Small intestine (tissue), 7 donors: Measurements from ENCODE around the gene CCDC68. TPM values are rescaled to one million over a fixed set of nuclear protein-coding genes. Genes with fewer than 3 reads are reported as not detected.

Experiments used
- DNase-seq, 2 donors: peaks; one replicate each; pipeline versions ENCODE4 v3.0.0 to v3.0.0-alpha.2; 2013
- FAIRE-seq: peaks from 2 replicates; lab custom pipeline; 2012; peaks lifted over from hg19 to GRCh38; lab: Jason Lieb, UNC
- H3K27ac ChIP-seq, 3 donors: one replicate each; pipeline ENCODE4 v1.5.1; 2013; ENCODE audit warnings: low read length in 2 of 3, mild to moderate bottlenecking in 2 of 3, control low read depth in 1 of 3, inconsistent platforms in 1 of 3, low read depth in 1 of 3, moderate library complexity in 1 of 3
- H3K27me3 ChIP-seq, 3 donors: one replicate each; pipeline ENCODE4 v1.6.1; 2013; ENCODE audit warnings: low read length in 3 of 3, inconsistent platforms in 1 of 3; ENCODE audit not compliant: control insufficient read depth in 3 of 3, insufficient read depth in 3 of 3
- H3K36me3 ChIP-seq, 3 donors: one replicate each; pipeline ENCODE4 v1.6.1; 2013; ENCODE audit warnings: low read length in 3 of 3, inconsistent platforms in 1 of 3, low read depth in 1 of 3, mild to moderate bottlenecking in 1 of 3, moderate library complexity in 1 of 3; ENCODE audit not compliant: control insufficient read depth in 3 of 3, insufficient read depth in 2 of 3
- H3K4me1 ChIP-seq, 3 donors: one replicate each; pipeline ENCODE4 v1.6.1; 2013; ENCODE audit warnings: low read length in 2 of 3, inconsistent platforms in 1 of 3, low read depth in 1 of 3, mild to moderate bottlenecking in 1 of 3, moderate library complexity in 1 of 3; ENCODE audit not compliant: control insufficient read depth in 3 of 3, insufficient read depth in 2 of 3
- H3K4me3 ChIP-seq, 3 donors: one replicate each; pipeline ENCODE4 v1.5.1; 2013; ENCODE audit warnings: low read length in 3 of 3, control low read depth in 1 of 3, inconsistent platforms in 1 of 3, low read depth in 1 of 3, mild to moderate bottlenecking in 1 of 3, moderate library complexity in 1 of 3
- H3K9me3 ChIP-seq, 2 donors: one replicate each; pipeline ENCODE4 v1.6.1; 2013; ENCODE audit warnings: low read depth in 1 of 2, low read length in 1 of 2; ENCODE audit not compliant: control insufficient read depth in 2 of 2, insufficient read depth in 1 of 2
- WGBS, 3 donors: extraction: QIAGEN DNeasy Blood & Tissue Kit; methylation state at CpG; one replicate each; pipeline ENCODE4 v1.1.7; 2013; 5-methylcytosine and 5-hydroxymethylcytosine counted together
- polyA plus RNA-seq, 4 donors: library from polyadenylated mRNA; stranded (reverse) in 3 of 4; unstranded in 1 of 4; fragments of 200-250 nt in 3 of 4; fragments of 120-200 nt in 1 of 4; gene quantifications; one replicate each; pipeline versions ENCODE4 v1.2.1 to v1.2.3, GENCODE V29; 2013
- donor health status: healthy with polysubstance abuse.
- donor health status: control.
- donor health status: control.
- donor health status: Bipolar disorder and iron deficiency.
- donor health status: healthy.

CCDC68 gene
- polyA plus RNA-seq, 4 donors = 11.2 to 40.2 (median 31.6) TPM

GRCh38 chr18:54878159-54878622 lies 81.1 kb downstream of the CCDC68 start:
- H3K9me3 ChIP-seq = no peaks in the 10 kb centered on the region
- no peak overlapping the region for H3K27ac ChIP-seq
- 74 to 83% (median 80%) methylated on average over 2 of the region's 2 CpGs for WGBS, 3 donors
- no peaks in the 10 kb centered on the region for H3K27me3 ChIP-seq
- no peak for DNase-seq
- H3K36me3 ChIP-seq = no peaks in the 10 kb centered on the region
- peaks cover 0 to 27% (median under 1%) of the 10 kb centered on the region in 3 donors for H3K4me1 ChIP-seq
- no peak overlapping the region for H3K4me3 ChIP-seq
- FAIRE-seq = no peak

- FAIRE-seq (no peak), DNase-seq (no peak)
- H3K36me3 ChIP-seq = no peaks in the 10 kb centered on the region
- WGBS, 3 donors = 92 to 100% (median 92%) methylated on average over 1 of the region's 1 CpG
- no peaks in the 10 kb centered on the region for H3K9me3 ChIP-seq
- no peak overlapping the region for H3K4me3 ChIP-seq
- H3K4me1 ChIP-seq = peaks cover 0 to 30% (median 2%) of the 10 kb centered on the region in 3 donors
- no peak overlapping the region for H3K27ac ChIP-seq
- H3K27me3 ChIP-seq = no peaks in the 10 kb centered on the region
These were observed 82.2 kb downstream of the CCDC68 start for GRCh38 chr18:54877076-54877475.

- Histone ChIP-seq H3K4me3 (no peak overlapping the region), H3K9me3 (no peaks in the 10 kb centered on the region), H3K4me1 (peaks cover 0 to 15% (median 2%) of the 10 kb centered on the region in 3 donors), H3K27ac (no peak overlapping the region), H3K27me3 (no peaks in the 10 kb centered on the region), H3K36me3 (no peaks in the 10 kb centered on the region)
- WGBS, 3 donors = 83 to 94% (median 90%) methylated on average over 3 of the region's 3 CpGs
- FAIRE-seq = no peak
- no peak for DNase-seq
These were observed 84.2 kb downstream of the CCDC68 start for GRCh38 chr18:54875063-54875462.

- 14 to 51% (median 29%) methylated on average over 2 of the region's 2 CpGs for WGBS, 3 donors
- no peaks in the 10 kb centered on the region for H3K9me3 ChIP-seq
- peaks cover 0 to 9% (median 2%) of the 10 kb centered on the region in 3 donors for H3K4me1 ChIP-seq
- H3K27me3 ChIP-seq = no peaks in the 10 kb centered on the region
- FAIRE-seq (no peak), DNase-seq (peak; percentile 78 to 90)
- H3K27ac ChIP-seq = peak overlapping the region in 2 of 3 donors; percentile 46 to 60
- no peaks in the 10 kb centered on the region for H3K36me3 ChIP-seq
- no peak overlapping the region for H3K4me3 ChIP-seq
These were observed 85.4 kb downstream of the CCDC68 start for GRCh38 chr18:54873884-54874255.

GRCh38 chr18:54872681-54873080 lies 86.6 kb downstream of the CCDC68 start:
- no peak overlapping the region for H3K27ac ChIP-seq
- no peak overlapping the region for H3K4me3 ChIP-seq
- H3K9me3 ChIP-seq = no peaks in the 10 kb centered on the region
- no peaks in the 10 kb centered on the region for H3K36me3 ChIP-seq
- no peak for DNase-seq
- FAIRE-seq = no peak
- no peaks in the 10 kb centered on the region for H3K27me3 ChIP-seq
- WGBS, 3 donors = 67 to 79% (median 74%) methylated on average over 1 of the region's 1 CpG
- peaks cover 0 to 9% (median 2%) of the 10 kb centered on the region in 3 donors for H3K4me1 ChIP-seq

GRCh38 chr18:54871231-54871630 lies 88.0 kb downstream of the CCDC68 start:
- DNase-seq (no peak), FAIRE-seq (no peak)
- Histone ChIP-seq H3K9me3 (peaks cover 0 to 4% of the 10 kb centered on the region in 2 donors), H3K4me3 (no peak overlapping the region), H3K4me1 (peaks cover 0 to 9% (median 2%) of the 10 kb centered on the region in 3 donors), H3K36me3 (no peaks in the 10 kb centered on the region), H3K27me3 (no peaks in the 10 kb centered on the region), H3K27ac (no peak overlapping the region)
- 79 to 81% (median 81%) methylated on average over 6 of the region's 6 CpGs for WGBS, 3 donors

GRCh38 chr18:54867131-54867530 lies 92.1 kb downstream of the CCDC68 start:
- Histone ChIP-seq H3K4me1 (no peaks in the 10 kb centered on the region), H3K27me3 (no peaks in the 10 kb centered on the region), H3K9me3 (peaks cover 0 to 4% of the 10 kb centered on the region in 2 donors), H3K36me3 (no peaks in the 10 kb centered on the region), H3K4me3 (no peak overlapping the region), H3K27ac (no peak overlapping the region)
- DNase-seq (no peak), FAIRE-seq (no peak)
- WGBS, 3 donors = 86 to 88% (median 88%) methylated on average over 5 of the region's 5 CpGs

- no peak overlapping the region for H3K4me3 ChIP-seq
- no peaks in the 10 kb centered on the region for H3K27me3 ChIP-seq
- H3K36me3 ChIP-seq = no peaks in the 10 kb centered on the region
- no peaks in the 10 kb centered on the region for H3K4me1 ChIP-seq
- FAIRE-seq = no peak
- no peaks in the 10 kb centered on the region for H3K9me3 ChIP-seq
- DNase-seq = no peak
- no peak overlapping the region for H3K27ac ChIP-seq
- WGBS, 3 donors = 51 to 59% (median 55%) methylated on average over 1 of the region's 1 CpG
These were observed 98.3 kb downstream of the CCDC68 start for GRCh38 chr18:54860941-54861340.
